Sigmoid colon (tissue), 4 donors: ENCODE results near the gene GRB10.

Source experiments
- EP300 ChIP-seq, 4 donors: sonication (generic); formaldehyde crosslinking; IDR thresholded peaks; one replicate each; pipeline ENCODE4 v1.6.1; 2017; ENCODE audit warnings: antibody characterized with exemption in 4 of 4
- POLR2A ChIP-seq, 2 donors: fragments of 450-650 bp; IDR thresholded peaks; one replicate each; pipeline ENCODE4 v1.6.1; 2016; ENCODE audit warnings: antibody characterized with exemption in 2 of 2, mild to moderate bottlenecking in 2 of 2, moderate library complexity in 2 of 2
- TF ChIP-seq, protein P1 (sequence below), 4 experiments: fragments of 450-650 bp in 3 of 4; fragments of 200-600 bp in 1 of 4; IDR thresholded peaks; one replicate each; pipeline ENCODE4 v1.5.1; 2016 to 2019; ENCODE audit warnings: antibody characterized with exemption in 4 of 4, mild to moderate bottlenecking in 3 of 4, moderate library complexity in 2 of 4

DNA sequence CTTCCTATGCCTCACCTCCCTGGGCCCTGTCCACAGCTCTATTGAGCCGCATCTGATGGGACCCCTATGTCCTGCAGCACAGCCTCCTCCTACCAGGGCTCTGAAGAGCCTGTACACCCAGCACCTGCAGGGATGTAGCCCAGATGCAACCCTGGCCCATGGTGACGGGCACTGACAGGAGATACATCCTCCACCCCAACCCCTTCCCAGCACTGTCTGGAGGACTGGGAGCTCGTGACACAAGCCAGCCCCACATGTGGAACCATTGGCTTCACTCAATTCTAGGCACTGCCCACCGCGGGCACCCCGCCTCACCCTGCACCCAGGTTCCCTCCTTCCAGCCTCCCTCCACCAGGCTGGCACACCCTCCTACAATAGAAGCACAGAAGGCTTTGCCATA, 2.6 kb upstream of the GRB10 start:
- TF ChIP-seq, protein P1, sequence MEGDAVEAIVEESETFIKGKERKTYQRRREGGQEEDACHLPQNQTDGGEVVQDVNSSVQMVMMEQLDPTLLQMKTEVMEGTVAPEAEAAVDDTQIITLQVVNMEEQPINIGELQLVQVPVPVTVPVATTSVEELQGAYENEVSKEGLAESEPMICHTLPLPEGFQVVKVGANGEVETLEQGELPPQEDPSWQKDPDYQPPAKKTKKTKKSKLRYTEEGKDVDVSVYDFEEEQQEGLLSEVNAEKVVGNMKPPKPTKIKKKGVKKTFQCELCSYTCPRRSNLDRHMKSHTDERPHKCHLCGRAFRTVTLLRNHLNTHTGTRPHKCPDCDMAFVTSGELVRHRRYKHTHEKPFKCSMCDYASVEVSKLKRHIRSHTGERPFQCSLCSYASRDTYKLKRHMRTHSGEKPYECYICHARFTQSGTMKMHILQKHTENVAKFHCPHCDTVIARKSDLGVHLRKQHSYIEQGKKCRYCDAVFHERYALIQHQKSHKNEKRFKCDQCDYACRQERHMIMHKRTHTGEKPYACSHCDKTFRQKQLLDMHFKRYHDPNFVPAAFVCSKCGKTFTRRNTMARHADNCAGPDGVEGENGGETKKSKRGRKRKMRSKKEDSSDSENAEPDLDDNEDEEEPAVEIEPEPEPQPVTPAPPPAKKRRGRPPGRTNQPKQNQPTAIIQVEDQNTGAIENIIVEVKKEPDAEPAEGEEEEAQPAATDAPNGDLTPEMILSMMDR (IDR thresholded peaks at IDR 0.05), result no peak
- TF ChIP-seq POLR2A (IDR thresholded peaks at IDR 0.05), result no peak
- TF ChIP-seq EP300 (IDR thresholded peaks at IDR 0.05), result no peak
